A549 treated with GW870086 at 1 μM for 4 hours (cell line): Measurements from ENCODE around the gene C16orf92. TPM values are rescaled to one million over a fixed set of nuclear protein-coding genes. Genes with fewer than 3 reads are reported as not detected.

Experiments used
- total RNA-seq: library from RNA; stranded (reverse); fragments of 200-300 nt; extraction: Qiagen RNA extraction; gene quantifications from 5 replicates; pipeline ENCODE4 v1.2.3, GENCODE V29; 2022; ENCODE audit warnings: low read depth

Gene C16orf92
- not detected in 5 replicates for total RNA-seq

GRCh38 chr16:30022887-30023286 lies at the start of gene C16orf92:
C16orf92 (plus strand) TSS chr16:30023198; CDS start chr16:30023341, 143 bp downstream.

GRCh38 chr16:29973384-29974246 lies 49.4 kb upstream of the C16orf92 start, which contains the start of gene TAOK2:
TAOK2 (plus strand) TSS chr16:29973868; CDS start chr16:29977773, 3,905 bp downstream.

GRCh38 chr16:29995324-29995910 lies 27.6 kb upstream of the C16orf92 start, which contains the start of gene HIRIP3:
HIRIP3 (minus strand) TSS chr16:29995617; CDS start chr16:29995605, 12 bp downstream.

GRCh38 chr16:29995911-29996765 lies 26.9 kb upstream of the C16orf92 start, which contains the start of gene INO80E:
INO80E (plus strand) TSS chr16:29996241; CDS start chr16:29996311, 70 bp downstream.

GRCh38 chr16:30010844-30011713 lies 11.9 kb upstream of the C16orf92 start, which contains the start of gene DOC2A:
DOC2A (minus strand) TSS chr16:30011027; CDS start chr16:30010222, 805 bp downstream.

GRCh38 chr16:30030841-30031413 lies 7.9 kb downstream of the C16orf92 start, which contains the start of gene TLCD3B:
TLCD3B (minus strand) TSS chr16:30031271; CDS start chr16:30030527, 744 bp downstream.

GRCh38 chr16:30065102-30065942 lies 42.3 kb downstream of the C16orf92 start, which contains the start of gene ALDOA:
ALDOA (plus strand) TSS chr16:30065760; CDS start chr16:30066898, 1,138 bp downstream.

Other genes with a start within 250 kb of the C16orf92 start
- gene ZG16, start 244.9 kb upstream of the C16orf92 start, total RNA-seq: not detected in 5 replicates
- gene KIF22, start 232.4 kb upstream of the C16orf92 start, total RNA-seq: 78.8 to 94.4 TPM (median 85.8 TPM) in 5 replicates
- 131 to 168 TPM (median 160 TPM) in 5 replicates for gene MAZ, start 216.7 kb upstream of the C16orf92 start, total RNA-seq
- gene PRRT2, start 211.0 kb upstream of the C16orf92 start, total RNA-seq: 0.18 to 0.44 TPM (median 0.31 TPM) in 5 replicates
- gene PAGR1, start 207.0 kb upstream of the C16orf92 start, total RNA-seq: 36.8 to 45.5 TPM (median 40.2 TPM) in 5 replicates
- 123 to 143 TPM (median 140 TPM) in 5 replicates for gene MVP, start 202.7 kb upstream of the C16orf92 start, total RNA-seq
- 63.2 to 92.0 TPM (median 89.5 TPM) in 5 replicates for gene CDIPT, start 160.0 kb upstream of the C16orf92 start, total RNA-seq
- gene SEZ6L2, start 123.6 kb upstream of the C16orf92 start, total RNA-seq: 17.0 to 21.8 TPM (median 20.7 TPM) in 5 replicates
- 15.9 to 27.5 TPM (median 23.8 TPM) in 5 replicates for gene ASPHD1, start 122.7 kb upstream of the C16orf92 start, total RNA-seq
- 12.0 to 15.6 TPM (median 15.4 TPM) in 5 replicates for gene KCTD13, start 97.0 kb upstream of the C16orf92 start, total RNA-seq
- gene TMEM219, start 61.1 kb upstream of the C16orf92 start, total RNA-seq: 81.2 to 101 TPM (median 94.7 TPM) in 5 replicates
- gene TAOK2, start 49.3 kb upstream of the C16orf92 start, total RNA-seq: 24.7 to 33.4 TPM (median 31.0 TPM) in 5 replicates
- gene HIRIP3, start 27.6 kb upstream of the C16orf92 start, total RNA-seq: 13.9 to 14.9 TPM (median 14.3 TPM) in 5 replicates
- 95.8 to 108 TPM (median 104 TPM) in 5 replicates for gene INO80E, start 27.0 kb upstream of the C16orf92 start, total RNA-seq
- 1.7 to 2.3 TPM (median 1.9 TPM) in 5 replicates for gene DOC2A, start 12.2 kb upstream of the C16orf92 start, total RNA-seq
- gene TLCD3B, start 8.1 kb downstream of the C16orf92 start, total RNA-seq: 0.10 to 0.31 TPM (median 0.23 TPM) in 5 replicates
- 1,570 to 1,920 TPM (median 1,807 TPM) in 5 replicates for gene ALDOA, start 42.6 kb downstream of the C16orf92 start, total RNA-seq
- gene PPP4C, start 52.8 kb downstream of the C16orf92 start, total RNA-seq: 125 to 145 TPM (median 144 TPM) in 5 replicates
- 0.13 to 0.25 TPM (median 0.18 TPM) in 5 replicates for gene TBX6, start 68.7 kb downstream of the C16orf92 start, total RNA-seq
- gene YPEL3, start 73.0 kb downstream of the C16orf92 start, total RNA-seq: 5.5 to 8.8 TPM (median 8.1 TPM) in 5 replicates
- 1.4 to 2.4 TPM (median 2.1 TPM) in 5 replicates for gene GDPD3, start 90.3 kb downstream of the C16orf92 start, total RNA-seq
- 32.6 to 35.7 TPM (median 33.8 TPM) in 5 replicates for gene MAPK3, start 100.0 kb downstream of the C16orf92 start, total RNA-seq
- 2.2 to 4.3 TPM (median 3.7 TPM) in 5 replicates for gene CORO1A, start 160.4 kb downstream of the C16orf92 start, total RNA-seq
- 156 to 240 TPM (median 209 TPM) in 5 replicates for gene BOLA2B, start 170.5 kb downstream of the C16orf92 start, total RNA-seq
- 7.0 to 14.1 TPM (median 8.1 TPM) in 5 replicates for gene SLX1A, start 170.7 kb downstream of the C16orf92 start, total RNA-seq
- gene SULT1A3, start 176.1 kb downstream of the C16orf92 start, total RNA-seq: 5.6 to 8.7 TPM (median 7.3 TPM) in 5 replicates
- 0.86 to 3.0 TPM (median 2.1 TPM) in 5 replicates for gene NPIPB13, start 225.3 kb downstream of the C16orf92 start, total RNA-seq